HS-5 (cell line): ENCODE results near the gene EPS8L1.

Source experiments
- DNase-seq: peaks from one replicate; pipeline ENCODE4 v3.0.0-alpha.2; 2012; ENCODE audit warnings: low read depth

The EPS8L1 gene

GRCh38 chr19:55080121-55080967 is 4.7 kb downstream of the EPS8L1 start:
- DNase-seq: no peak

GRCh38 chr19:55080968-55081769 is 5.5 kb downstream of the EPS8L1 start:
- DNase-seq: no peak

- DNase-seq: no peak
These were observed 6.0 kb downstream of the EPS8L1 start for GRCh38 chr19:55081770-55082019.

- no peak for DNase-seq
These were observed 6.6 kb downstream of the EPS8L1 start for GRCh38 chr19:55082020-55082851.

GRCh38 chr19:55083004-55083850 is 7.6 kb downstream of the EPS8L1 start:
- DNase-seq: no peak

- no peak for DNase-seq
These were observed 8.7 kb downstream of the EPS8L1 start for GRCh38 chr19:55084416-55084815.

GRCh38 chr19:55085923-55086715 is 10.4 kb downstream of the EPS8L1 start:
- DNase-seq: no peak

- no peak for DNase-seq
These were observed 11.3 kb downstream of the EPS8L1 start for GRCh38 chr19:55086730-55087541.

GRCh38 chr19:55087542-55087901 is 11.9 kb downstream of the EPS8L1 start:
- DNase-seq: no peak

GRCh38 chr19:55088021-55088451 is 12.4 kb downstream of the EPS8L1 start:
- DNase-seq: no peak

GRCh38 chr19:55088543-55089341 is 13.1 kb downstream of the EPS8L1 start:
- no peak for DNase-seq

GRCh38 chr19:55089342-55089944 is 13.8 kb downstream of the EPS8L1 start:
- no peak for DNase-seq

- DNase-seq: no peak
These were observed 14.9 kb downstream of the EPS8L1 start for GRCh38 chr19:55090564-55090963.

GRCh38 chr19:55091126-55091910 is 15.6 kb downstream of the EPS8L1 start:
- DNase-seq: no peak

GRCh38 chr19:55091955-55092354 is 16.3 kb downstream of the EPS8L1 start:
- no peak for DNase-seq

GRCh38 chr19:55092423-55093318 is 17.0 kb downstream of the EPS8L1 start:
- DNase-seq: no peak
